CD8-positive, alpha-beta memory T cell (primary cell): ENCODE data around the gene TSTD1. TPM values are rescaled to one million over a fixed set of nuclear protein-coding genes. Genes with fewer than 3 reads are reported as not detected.
A peak's percentile ranks its signal among the peaks of the same experiment; 100 is the strongest.

Source experiments
- CTCF ChIA-PET: fragments of 350-600 bp; sonication (Branson Sonifier 250); formaldehyde crosslinking; loops from one replicate; lab custom pipeline; 2021; ENCODE audit warnings: antibody characterized with exemption; lab: Charles Lee
- POLR2A ChIA-PET: fragments of 350-600 bp; sonication (Branson Sonifier 250); formaldehyde crosslinking; loops from one replicate; lab custom pipeline; 2021; ENCODE audit warnings: antibody characterized with exemption; lab: Charles Lee
- DNase-seq, 5 donors: peaks; one replicate each; pipeline versions ENCODE4 v3.0.0 to v3.0.0-alpha.2; 2020 to 2022; ENCODE audit warnings: mixed read lengths in 1 of 5
- H3K27ac ChIP-seq: one replicate; pipeline ENCODE4 v1.7.0; 2013; ENCODE audit warnings: low read depth, mild to moderate bottlenecking, low read length, moderate library complexity
- H3K27me3 ChIP-seq: 2 replicates; pipeline ENCODE4 v1.7.0; 2013; ENCODE audit warnings: low read length, mild to moderate bottlenecking; ENCODE audit not compliant: insufficient read depth, poor library complexity, severe bottlenecking
- H3K36me3 ChIP-seq: 2 replicates; pipeline ENCODE4 v1.7.0; 2013; ENCODE audit warnings: mild to moderate bottlenecking, low read length, moderate library complexity; ENCODE audit not compliant: insufficient read depth
- H3K4me1 ChIP-seq: 2 replicates; pipeline ENCODE4 v1.7.0; 2013; ENCODE audit warnings: mild to moderate bottlenecking, low read length, moderate library complexity; ENCODE audit not compliant: insufficient read depth
- H3K4me3 ChIP-seq: 2 replicates; pipeline ENCODE4 v1.7.0; 2013; ENCODE audit warnings: mild to moderate bottlenecking, low read length
- H3K9me3 ChIP-seq: 2 replicates; pipeline ENCODE4 v1.7.0; 2013; ENCODE audit warnings: mild to moderate bottlenecking, low read length
- H3K27ac Mint-ChIP-seq, 8 donors: one replicate each; pipeline ENCODE4 v1.8.0; 2020 to 2021; ENCODE audit warnings: mixed read lengths in 8 of 8, mild to moderate bottlenecking in 6 of 8, inconsistent platforms in 3 of 8, moderate library complexity in 3 of 8
- H3K27me3 Mint-ChIP-seq, 2 donors: one replicate each; pipeline ENCODE4 v1.8.0; 2020 to 2021; ENCODE audit warnings: mixed read lengths in 2 of 2, mild to moderate bottlenecking in 1 of 2, moderate library complexity in 1 of 2
- H3K36me3 Mint-ChIP-seq, 3 donors: one replicate each; pipeline ENCODE4 v1.8.0; 2020 to 2021; ENCODE audit warnings: mixed read lengths in 3 of 3, inconsistent platforms in 1 of 3, mild to moderate bottlenecking in 1 of 3
- H3K4me1 Mint-ChIP-seq, 3 donors: one replicate each; pipeline ENCODE4 v1.8.0; 2020 to 2021; ENCODE audit warnings: mixed read lengths in 3 of 3, inconsistent platforms in 1 of 3, mild to moderate bottlenecking in 1 of 3
- H3K4me3 Mint-ChIP-seq, 7 donors: one replicate each; pipeline ENCODE4 v1.8.0; 2020 to 2021; ENCODE audit warnings: mixed read lengths in 7 of 7, mild to moderate bottlenecking in 6 of 7, moderate library complexity in 4 of 7, inconsistent platforms in 2 of 7
- H3K9me3 Mint-ChIP-seq, 5 donors: one replicate each; pipeline ENCODE4 v1.8.0; 2020 to 2022; ENCODE audit warnings: mixed read lengths in 5 of 5, mild to moderate bottlenecking in 3 of 5, moderate library complexity in 2 of 5, inconsistent platforms in 1 of 5
- polyA plus RNA-seq: library from polyadenylated mRNA; unstranded; fragments of 300-500 nt; fragmentation: Illumina TruSeq; gene quantifications from one replicate; pipeline ENCODE4 v1.2.3, GENCODE V29; 2021
- total RNA-seq, 2 experiments: library from RNA; stranded (reverse); gene quantifications; one replicate each; pipeline ENCODE4 v1.2.3, GENCODE V29; 2021

TSTD1 gene
- total and polyA plus RNA-seq, 3 experiments from 2014 or later = 40.2 to 288 (median 46.1) TPM

DNA sequence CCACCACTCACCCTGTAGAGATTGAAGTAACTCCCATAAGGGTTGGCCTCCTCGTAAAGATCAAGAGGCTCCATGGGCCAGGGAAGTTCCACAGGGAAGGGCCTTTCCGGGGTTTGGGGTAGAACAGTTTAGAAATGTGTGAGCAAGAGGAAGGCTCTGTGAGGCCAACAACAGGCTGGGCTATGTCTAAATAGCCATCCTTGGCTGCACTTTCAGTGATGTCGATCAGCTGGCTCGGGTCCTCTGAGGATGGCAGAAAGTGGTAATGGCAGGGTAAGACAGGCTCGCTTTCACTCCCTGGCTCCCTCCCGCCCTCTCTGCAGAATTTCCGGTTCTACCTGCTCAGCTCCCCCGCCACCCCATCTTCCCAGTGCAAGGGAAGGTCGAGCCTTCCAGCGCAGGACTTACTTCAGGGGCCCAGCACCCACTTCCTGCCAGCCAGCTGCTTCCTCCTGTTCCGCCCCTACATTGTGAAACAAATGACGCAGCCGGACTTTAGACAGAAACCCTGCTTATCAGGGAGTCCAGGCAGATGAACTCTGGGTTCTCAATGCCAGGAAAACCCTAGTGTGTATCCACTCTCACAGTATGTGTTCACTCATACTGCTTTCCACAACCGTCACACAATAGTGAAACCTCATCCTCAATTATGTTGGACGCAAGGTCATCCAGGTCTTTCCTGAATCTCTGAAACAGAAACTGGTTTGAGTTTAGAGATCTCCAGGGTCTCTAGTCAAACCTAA, 25.1 kb downstream of the TSTD1 start:
- CTCF ChIA-PET = interaction anchor here (1.0 to 3.7 kb wide), 7 partner anchors 16 to 136 kb away, joined by 3 to 13 read pairs (median 4); partner anchors contain the start of genes ARHGAP30 and USF1
- Histone ChIP-seq H3K4me1 (peaks cover 34% of the 10 kb centered on the region), H3K36me3 (no peaks in the 10 kb centered on the region), H3K9me3 (no peaks in the 10 kb centered on the region), H3K27ac (peak overlapping the region; percentile 71), H3K4me3 (peak overlapping the region; percentile 65), H3K27me3 (no peaks in the 10 kb centered on the region)
- Mint-ChIP-seq H3K4me3 (peak overlapping the region; percentile 67 to 90 (median 84)), H3K27ac (peak overlapping the region; percentile 90 to 99 (median 96)), H3K9me3 (no peaks in the 10 kb centered on the region), H3K27me3 (no peaks in the 10 kb centered on the region), H3K36me3 (peaks cover 0 to 2% (median 0%) of the 10 kb centered on the region in 3 donors), H3K4me1 (peaks cover 21 to 46% (median 27%) of the 10 kb centered on the region in 3 donors)
- DNase-seq = peak; percentile 39 to 76 (median 60)
- POLR2A ChIA-PET = interaction anchor here (0.8 to 2.5 kb wide), 5 partner anchors 16 to 56 kb away, joined by 3 to 15 read pairs (median 3); partner anchors contain the start of genes ARHGAP30, TSTD1 and USF1

DNA sequence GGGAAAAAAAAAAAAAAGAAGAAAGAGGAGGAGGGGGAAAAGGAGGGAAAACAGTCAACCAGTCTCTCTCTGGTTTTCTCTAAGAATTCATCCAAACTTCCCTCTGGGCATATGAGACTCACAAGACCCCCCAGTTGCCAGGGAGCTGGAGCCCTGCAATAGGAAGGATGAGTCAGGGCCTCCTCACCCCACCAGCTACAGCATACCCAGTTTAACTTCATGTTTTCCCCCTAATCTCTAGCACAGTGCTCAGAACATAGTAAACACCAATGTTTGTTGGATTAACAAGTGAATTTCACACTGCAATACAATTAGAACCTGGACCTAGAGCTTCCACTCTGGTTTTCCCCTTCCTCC, 25.7 kb downstream of the TSTD1 start:
- Mint-ChIP-seq H3K27me3 (no peaks in the 10 kb centered on the region), H3K9me3 (no peaks in the 10 kb centered on the region), H3K27ac (peak overlapping the region; percentile 90 to 99 (median 96)), H3K36me3 (peaks cover 0 to 2% (median 0%) of the 10 kb centered on the region in 3 donors), H3K4me3 (peak overlapping the region; percentile 67 to 90 (median 84)), H3K4me1 (peaks cover 21 to 41% (median 23%) of the 10 kb centered on the region in 3 donors)
- H3K27ac ChIP-seq = peak overlapping the region; percentile 71
- DNase-seq = no peak
- POLR2A ChIA-PET = interaction anchor here (0.8 to 2.5 kb wide), 5 partner anchors 15 to 57 kb away, joined by 3 to 15 read pairs (median 3); partner anchors contain the start of genes ARHGAP30, TSTD1 and USF1
- H3K27me3 ChIP-seq = no peaks in the 10 kb centered on the region
- CTCF ChIA-PET = interaction anchor here (1.3 to 3.7 kb wide), 6 partner anchors 16 to 84 kb away, joined by 3 to 13 read pairs (median 5); partner anchors contain the start of genes ARHGAP30 and USF1
- no peaks in the 10 kb centered on the region for H3K9me3 ChIP-seq
- peaks cover 29% of the 10 kb centered on the region for H3K4me1 ChIP-seq
- H3K36me3 ChIP-seq = no peaks in the 10 kb centered on the region
- peak overlapping the region; percentile 65 for H3K4me3 ChIP-seq

DNA sequence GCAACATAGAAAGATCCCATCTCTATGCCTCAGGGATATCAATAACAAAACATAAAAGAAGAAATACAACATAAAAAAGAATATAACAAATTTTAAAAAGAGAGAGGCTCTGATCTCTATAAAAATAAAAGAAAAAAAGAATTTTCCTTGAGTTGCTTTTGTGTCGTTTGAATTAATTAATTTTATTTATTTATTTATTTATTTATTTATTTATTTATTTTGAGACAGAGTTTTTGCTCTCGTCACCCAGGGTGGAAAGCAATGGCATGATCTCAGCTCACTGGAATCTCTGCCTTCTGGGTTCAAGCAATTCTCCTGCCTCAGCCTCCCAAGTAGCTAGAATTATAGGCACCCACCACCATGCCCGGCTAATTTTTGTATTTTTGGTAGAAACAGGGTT, 26.3 kb downstream of the TSTD1 start:
- H3K9me3 ChIP-seq = no peaks in the 10 kb centered on the region
- no peak overlapping the region for H3K4me3 ChIP-seq
- no peaks in the 10 kb centered on the region for H3K27me3 Mint-ChIP-seq
- H3K27ac ChIP-seq = peak overlapping the region; percentile 71
- H3K27me3 ChIP-seq = no peaks in the 10 kb centered on the region
- POLR2A ChIA-PET = interaction anchor here (1.3 to 2.5 kb wide), 3 partner anchors 9 to 33 kb away, joined by 4 to 15 read pairs (median 7); partner anchors contain the start of genes TSTD1 and USF1
- H3K4me3 Mint-ChIP-seq = no peak overlapping the region
- DNase-seq = no peak
- peaks cover 0 to 2% (median 2%) of the 10 kb centered on the region in 3 donors for H3K36me3 Mint-ChIP-seq
- no peaks in the 10 kb centered on the region for H3K9me3 Mint-ChIP-seq
- peak overlapping the region in 6 of 8 donors; percentile 9 to 74 (median 60) for H3K27ac Mint-ChIP-seq
- H3K4me1 Mint-ChIP-seq = peaks cover 21 to 35% (median 23%) of the 10 kb centered on the region in 3 donors
- H3K36me3 ChIP-seq = no peaks in the 10 kb centered on the region
- peaks cover 28% of the 10 kb centered on the region for H3K4me1 ChIP-seq
- CTCF ChIA-PET = interaction anchor here (2.6 to 2.8 kb wide), 2 partner anchors 22 to 34 kb away, joined by 6 to 13 read pairs; partner anchors contain the start of gene USF1

DNA sequence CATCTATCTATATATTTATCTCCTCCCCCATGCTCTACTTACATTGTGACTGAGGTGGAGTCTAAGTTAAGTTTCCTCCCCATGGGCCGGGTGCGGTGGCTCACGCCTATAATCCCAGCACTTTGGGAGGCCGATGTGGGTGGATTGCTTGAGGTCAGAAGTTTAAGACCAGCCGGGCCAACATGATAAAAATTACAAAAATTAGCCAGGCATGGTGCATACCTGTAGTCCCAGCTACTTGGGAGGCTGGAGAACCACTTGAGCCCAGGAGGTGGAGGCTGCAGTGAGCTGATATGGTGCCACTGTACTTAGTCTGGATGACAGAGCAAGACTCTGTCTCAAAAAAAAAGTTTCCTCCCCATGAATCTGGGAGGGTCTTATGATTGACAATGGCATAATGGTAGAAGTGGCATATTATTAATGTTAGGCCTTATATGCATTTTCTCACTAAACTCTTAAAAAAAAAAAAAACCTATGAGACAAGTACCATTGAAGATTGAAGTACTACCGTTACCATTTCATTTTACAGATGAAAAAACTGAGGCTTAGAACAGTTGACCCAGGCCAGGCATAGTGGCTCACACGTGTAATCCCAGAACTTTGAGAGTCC, 29.1 kb downstream of the TSTD1 start:
- Histone ChIP-seq H3K4me1 (peaks cover 28% of the 10 kb centered on the region), H3K4me3 (no peak overlapping the region), H3K27me3 (no peaks in the 10 kb centered on the region), H3K27ac (no peak overlapping the region), H3K36me3 (no peaks in the 10 kb centered on the region), H3K9me3 (no peaks in the 10 kb centered on the region)
- H3K9me3 Mint-ChIP-seq = no peaks in the 10 kb centered on the region
- ChIA-PET POLR2A (no interaction called here), CTCF (interaction anchor here (0.6 kb wide), 1 partner anchor 18 kb away, joined by 3 read pairs; no protein-coding TSS in a partner anchor)
- peaks cover 20 to 28% (median 28%) of the 10 kb centered on the region in 3 donors for H3K4me1 Mint-ChIP-seq
- peaks cover 0 to 2% (median 2%) of the 10 kb centered on the region in 3 donors for H3K36me3 Mint-ChIP-seq
- H3K4me3 Mint-ChIP-seq = no peak overlapping the region
- no peaks in the 10 kb centered on the region for H3K27me3 Mint-ChIP-seq
- H3K27ac Mint-ChIP-seq = peak overlapping the region in 4 of 8 donors; percentile 17 to 81 (median 42)
- DNase-seq = no peak

DNA sequence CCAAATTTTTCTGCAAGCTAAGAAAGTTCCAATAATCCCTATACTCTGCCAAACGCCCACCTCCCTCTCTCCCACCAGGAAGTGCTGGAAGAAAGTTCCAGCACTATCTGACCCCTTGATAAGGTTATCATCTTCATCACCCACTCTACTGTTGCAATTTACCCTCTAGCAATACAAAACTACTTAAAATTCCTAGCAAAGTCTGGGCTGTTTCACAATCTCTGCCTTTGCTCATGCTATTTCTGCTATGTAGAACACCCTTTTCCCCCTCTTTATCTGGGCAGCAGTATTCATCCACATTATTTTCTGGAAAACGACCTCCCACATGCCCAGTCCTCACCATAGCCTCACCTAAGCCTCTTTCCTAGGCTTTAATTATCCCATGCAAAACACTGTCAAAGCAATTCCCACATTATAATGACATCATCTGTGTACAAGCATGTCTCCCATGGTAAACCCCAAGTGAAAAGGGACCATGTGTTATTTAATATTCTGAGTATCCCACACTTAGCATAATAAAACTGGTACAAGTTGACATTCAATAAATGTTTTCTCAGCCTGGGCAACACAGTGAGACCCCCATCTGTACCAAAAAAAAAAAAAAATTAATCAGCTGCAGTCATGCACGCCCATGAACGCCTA, 29.8 kb downstream of the TSTD1 start:
- ChIA-PET POLR2A (no interaction called here), CTCF (interaction anchor here (0.6 to 1.0 kb wide), 3 partner anchors 12 to 18 kb away, joined by 3 read pairs; partner anchors contain the start of gene F11R)
- Mint-ChIP-seq H3K4me1 (peaks cover 17 to 24% (median 24%) of the 10 kb centered on the region in 3 donors), H3K4me3 (no peak overlapping the region), H3K36me3 (peaks cover 0 to 2% (median 2%) of the 10 kb centered on the region in 3 donors), H3K9me3 (no peaks in the 10 kb centered on the region), H3K27me3 (no peaks in the 10 kb centered on the region), H3K27ac (peak overlapping the region in 3 of 8 donors; percentile 18 to 77 (median 23))
- Histone ChIP-seq H3K4me1 (peaks cover 23% of the 10 kb centered on the region), H3K9me3 (no peaks in the 10 kb centered on the region), H3K27me3 (no peaks in the 10 kb centered on the region), H3K27ac (no peak overlapping the region), H3K36me3 (no peaks in the 10 kb centered on the region), H3K4me3 (no peak overlapping the region)
- DNase-seq = no peak

DNA sequence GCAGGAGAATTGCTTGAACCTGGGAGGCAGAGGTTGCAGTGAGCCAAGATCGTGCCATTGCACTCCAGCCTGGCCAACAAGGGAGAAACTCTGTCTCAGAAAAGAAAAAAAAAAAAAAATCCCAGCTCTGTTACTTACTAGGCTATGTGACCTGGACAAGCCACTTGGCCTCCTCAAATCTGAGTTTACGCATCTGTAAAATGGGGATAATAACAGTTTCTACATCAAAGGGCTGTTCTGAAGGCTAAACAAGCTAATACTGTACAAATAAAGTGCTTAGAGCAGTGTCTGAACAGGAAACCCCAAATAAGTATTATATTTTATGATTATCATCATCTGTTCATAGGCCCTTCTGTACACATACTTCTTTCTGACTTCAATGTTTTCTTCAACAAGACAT, 31.4 kb downstream of the TSTD1 start:
- H3K27ac Mint-ChIP-seq = peak overlapping the region in 1 of 8 donors; percentile 24
- no peak overlapping the region for H3K4me3 Mint-ChIP-seq
- Histone ChIP-seq H3K27ac (no peak overlapping the region), H3K4me1 (peaks cover 8% of the 10 kb centered on the region), H3K27me3 (no peaks in the 10 kb centered on the region), H3K9me3 (no peaks in the 10 kb centered on the region), H3K36me3 (no peaks in the 10 kb centered on the region), H3K4me3 (no peak overlapping the region)
- no peaks in the 10 kb centered on the region for H3K27me3 Mint-ChIP-seq
- ChIA-PET POLR2A (interaction anchor here (1.0 kb wide), 1 partner anchor 31 kb away, joined by 5 read pairs; the partner anchor contains the start of gene TSTD1), CTCF (interaction anchor here (1.2 to 1.6 kb wide), 2 partner anchors 19 to 62 kb away, joined by 3 to 4 read pairs; partner anchors contain the start of gene ARHGAP30)
- no peak for DNase-seq
- H3K36me3 Mint-ChIP-seq = peaks cover 0 to 2% (median 2%) of the 10 kb centered on the region in 3 donors
- peaks cover 5 to 10% (median 10%) of the 10 kb centered on the region in 3 donors for H3K4me1 Mint-ChIP-seq
- H3K9me3 Mint-ChIP-seq = no peaks in the 10 kb centered on the region

DNA sequence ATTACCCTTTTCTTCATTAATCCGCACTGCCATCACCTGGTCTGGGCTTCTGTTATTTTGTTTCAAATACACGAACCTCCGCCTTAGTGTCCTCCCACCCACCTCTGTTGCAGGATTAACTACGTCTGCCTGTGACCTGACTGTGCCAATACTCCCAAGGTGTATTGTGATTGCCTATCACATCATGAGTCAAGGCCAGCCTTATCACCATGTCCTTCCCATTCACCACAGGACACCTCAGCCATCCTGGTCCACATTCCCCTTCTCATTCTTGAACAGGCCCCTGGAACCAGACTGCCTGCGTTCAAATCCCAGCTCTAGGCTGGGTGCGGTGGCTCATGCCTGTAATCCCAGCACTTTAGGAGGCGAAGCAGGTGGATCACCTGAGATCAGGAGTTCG, 32.2 kb downstream of the TSTD1 start:
- Mint-ChIP-seq H3K36me3 (peaks cover 0 to 4% (median 2%) of the 10 kb centered on the region in 3 donors), H3K4me1 (peaks cover 0 to 4% (median 3%) of the 10 kb centered on the region in 3 donors), H3K27ac (peak overlapping the region in 3 of 8 donors; percentile 7 to 82 (median 14)), H3K27me3 (no peaks in the 10 kb centered on the region), H3K9me3 (no peaks in the 10 kb centered on the region), H3K4me3 (no peak overlapping the region)
- Histone ChIP-seq H3K9me3 (no peaks in the 10 kb centered on the region), H3K4me1 (no peaks in the 10 kb centered on the region), H3K27me3 (no peaks in the 10 kb centered on the region), H3K27ac (no peak overlapping the region), H3K36me3 (no peaks in the 10 kb centered on the region), H3K4me3 (no peak overlapping the region)
- ChIA-PET POLR2A (interaction anchor here (0.6 to 1.0 kb wide), 2 partner anchors 32 to 294 kb away, joined by 5 read pairs; partner anchors contain the start of gene TSTD1), CTCF (interaction anchor here (1.2 kb wide), 1 partner anchor 18 kb away, joined by 3 read pairs; no protein-coding TSS in a partner anchor)
- DNase-seq = no peak
